ENCODE measurements around the gene TBC1D20. TPM values are rescaled to one million over a fixed set of nuclear protein-coding genes. Genes with fewer than 3 reads are reported as not detected.

Gene TBC1D20
- total RNA-seq, 4 donors from 2014 or later: 28.9 to 39.0 (median 34.0) TPM

GRCh38 chr20:419556-420165, 42.7 kb downstream of the TBC1D20 start:
- no peak for ATAC-seq
- no peak for DNase-seq
- peaks cover 0 to 43% of the 10 kb centered on the region in 2 donors for H3K36me3 ChIP-seq

GRCh38 chr20:418858-419365, 43.4 kb downstream of the TBC1D20 start:
- in situ Hi-C loops (cut with MboI; ENCODE audit: low sequenced_read_pairs in 4 of 4): loop anchor here in 1 of 4 donors (10.0 kb wide), 1 partner anchor 56 kb away; no protein-coding TSS in a partner anchor

More at GRCh38 chr20:419556-420165, 42.7 kb downstream of the TBC1D20 start:
- no peaks in the 10 kb centered on the region for H3K27me3 ChIP-seq
- TF ChIP-seq CTCF (IDR thresholded peaks at IDR 0.05 in 4 of 5, conservative IDR thresholded peaks at IDR 0.05 in 1 of 5) (no peak), POLR2A (IDR thresholded peaks at IDR 0.05) (no peak)
- no peak overlapping the region for H3K27ac ChIP-seq
- in situ Hi-C loops (cut with MboI; ENCODE audit: low sequenced_read_pairs in 4 of 4): loop anchor here in 1 of 4 donors (10.0 kb wide), 1 partner anchor 55 kb away; no protein-coding TSS in a partner anchor
- H3K9me3 ChIP-seq: no peaks in the 10 kb centered on the region
- intact Hi-C loops (cut with DNase I; ENCODE audit: low total_unique reads): no loop called here
- no peak overlapping the region for H3K4me3 ChIP-seq
- H3K4me1 ChIP-seq: peaks cover 3 to 19% of the 10 kb centered on the region in 2 donors

GRCh38 chr20:417801-418342, 44.5 kb downstream of the TBC1D20 start:
- Histone ChIP-seq H3K9me3 (no peaks in the 10 kb centered on the region), H3K27me3 (no peaks in the 10 kb centered on the region), H3K4me1 (peaks cover 3 to 19% of the 10 kb centered on the region in 2 donors), H3K4me3 (no peak overlapping the region), H3K36me3 (peaks cover 0 to 36% of the 10 kb centered on the region in 2 donors), H3K27ac (no peak overlapping the region)
- DNase-seq (no peak), ATAC-seq (no peak)
- in situ Hi-C loops (cut with MboI; ENCODE audit: low sequenced_read_pairs in 4 of 4): loop anchor here in 1 of 4 donors (10.0 kb wide), 1 partner anchor 57 kb away; no protein-coding TSS in a partner anchor
- intact Hi-C loops (cut with DNase I; ENCODE audit: low total_unique reads): no loop called here
- TF ChIP-seq CTCF (IDR thresholded peaks at IDR 0.05 in 4 of 5, conservative IDR thresholded peaks at IDR 0.05 in 1 of 5) (no peak), POLR2A (IDR thresholded peaks at IDR 0.05) (no peak)

More at GRCh38 chr20:418858-419365, 43.4 kb downstream of the TBC1D20 start:
- no peak overlapping the region for H3K27ac ChIP-seq
- ATAC-seq (no peak), DNase-seq (no peak)
- H3K4me1 ChIP-seq: peaks cover 3 to 19% of the 10 kb centered on the region in 2 donors
- intact Hi-C loops (cut with DNase I; ENCODE audit: low total_unique reads): no loop called here
- H3K4me3 ChIP-seq: no peak overlapping the region
- no peaks in the 10 kb centered on the region for H3K9me3 ChIP-seq
- no peak for TF ChIP-seq POLR2A (IDR thresholded peaks at IDR 0.05)
- TF ChIP-seq CTCF (IDR thresholded peaks at IDR 0.05 in 4 of 5, conservative IDR thresholded peaks at IDR 0.05 in 1 of 5): no peak
- peaks cover 0 to 42% of the 10 kb centered on the region in 2 donors for H3K36me3 ChIP-seq
- no peaks in the 10 kb centered on the region for H3K27me3 ChIP-seq

DNA sequence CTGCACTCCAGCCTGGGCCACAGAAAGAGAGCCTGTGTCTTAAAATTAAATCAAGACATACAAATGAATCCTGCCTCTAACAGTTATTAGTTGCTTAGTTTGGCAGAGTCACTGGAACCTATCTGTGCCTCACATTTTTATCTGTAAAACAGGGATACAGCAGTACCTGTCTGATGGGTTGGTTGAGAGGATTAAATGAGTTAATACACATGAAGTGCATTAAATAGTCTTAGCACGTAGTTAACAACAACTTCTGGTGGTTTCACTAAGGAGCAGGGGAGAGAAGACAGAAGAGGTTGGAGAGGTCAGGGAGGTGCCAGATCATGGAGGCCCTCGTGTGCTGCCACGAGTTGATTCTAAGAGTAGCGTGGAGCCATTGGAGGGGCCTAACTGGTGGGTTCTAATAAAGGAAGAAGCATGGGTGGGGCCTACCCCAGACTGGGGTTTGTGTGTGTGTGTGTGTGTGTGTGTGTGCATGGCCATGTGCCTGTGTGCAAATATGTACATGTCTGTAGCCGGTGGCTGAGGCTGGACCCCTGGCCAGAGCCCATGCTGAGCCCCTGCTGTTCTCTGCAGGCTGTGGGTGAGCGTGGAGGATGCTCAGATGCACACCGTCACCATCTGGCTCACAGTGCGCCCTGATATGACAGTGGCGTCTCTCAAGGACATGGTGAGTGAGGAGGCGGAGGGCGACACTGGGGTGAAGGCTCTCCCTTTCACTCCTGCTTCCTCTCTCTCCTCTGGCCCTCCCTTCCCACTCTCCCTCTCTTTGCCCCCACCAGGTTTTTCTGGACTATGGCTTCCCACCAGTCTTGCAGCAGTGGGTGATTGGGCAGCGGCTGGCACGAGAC, 45.2 kb downstream of the TBC1D20 start:
- ATAC-seq (no peak), DNase-seq (no peak)
- H3K36me3 ChIP-seq: peaks cover 0 to 37% of the 10 kb centered on the region in 2 donors
- H3K27me3 ChIP-seq: no peaks in the 10 kb centered on the region
- TF ChIP-seq CTCF (IDR thresholded peaks at IDR 0.05 in 4 of 5, conservative IDR thresholded peaks at IDR 0.05 in 1 of 5): no peak
- no peak for TF ChIP-seq POLR2A (IDR thresholded peaks at IDR 0.05)
- H3K4me3 ChIP-seq: no peak overlapping the region
- peaks cover 3 to 19% of the 10 kb centered on the region in 2 donors for H3K4me1 ChIP-seq
- intact Hi-C loops (cut with DNase I; ENCODE audit: low total_unique reads) (no loop called here), in situ Hi-C loops (cut with MboI; ENCODE audit: low sequenced_read_pairs in 4 of 4) (loop anchor here in 1 of 4 donors (10.0 kb wide), 1 partner anchor 58 kb away; no protein-coding TSS in a partner anchor)
- no peaks in the 10 kb centered on the region for H3K9me3 ChIP-seq
- H3K27ac ChIP-seq: no peak overlapping the region

All from gastrocnemius medialis (tissue), 4 donors.